ENCODE results near the gene TCL1B.

- TF ChIP-seq SPI1 (IDR thresholded peaks at IDR 0.05; ENCODE audit: low read depth, low read length), result no peak
- no peak for TF ChIP-seq POLR2A (IDR thresholded peaks at IDR 0.05; ENCODE audit: low read depth, low read length)
- no peak for TF ChIP-seq POLR2AphosphoS5 (IDR thresholded peaks at IDR 0.05; ENCODE audit: low read depth, low read length)
Observed at GRCh38 chr14:95675486-95675885, 10.7 kb upstream of the TCL1B start.

Measured in GM12891 (cell line).